HCT116 (cell line): ENCODE measurements around the gene ERBB4. TPM values are rescaled to one million over a fixed set of nuclear protein-coding genes. Genes with fewer than 3 reads are reported as not detected.

Experiments
- ATAC-seq: fragments of 200-7000 bp; cut with Tn5 transposase; 2 replicates; pipeline ENCODE4 v1.9.1; 2020; ENCODE audit warnings: mild to moderate bottlenecking, moderate library complexity
- BruUV-seq: library from RNA; stranded (reverse); fragments of 400-500 nt; replicated peaks from 2 replicates; lab custom pipeline; 2021; lab: Mats Ljungman, UMichigan
- CTCF ChIA-PET: fragments of 300-600 bp; sonication (Branson Sonifier 250); formaldehyde crosslinking; loops from one replicate; lab custom pipeline; 2021; ENCODE audit warnings: antibody characterized with exemption; lab: Charles Lee
- POLR2A ChIA-PET: fragments of 300-600, 350-600 bp; sonication (Branson Sonifier 250); formaldehyde crosslinking; loops from one replicate; lab custom pipeline; 2021; ENCODE audit warnings: antibody characterized with exemption; lab: Charles Lee
- RAD21 ChIA-PET, 2 experiments: fragments of 300-600 bp; sonication (Branson Sonifier 250); formaldehyde crosslinking; loops; one replicate each; lab custom pipeline; 2023; ENCODE audit warnings: low total read pairs in 2 of 2; ENCODE audit not compliant: uncharacterized antibody in 2 of 2, unreplicated experiment in 2 of 2, low non-redundant PET in 1 of 2; lab: Charles Lee
- DNase-seq: peaks from one replicate; pipeline ENCODE4 v3.0.0-alpha.2; 2010; ENCODE audit warnings: low read depth, low spot score
- H2AFZ ChIP-seq: fragments of 200-600 bp; shearing (Covaris generic), sonication (generic); 2 replicates; pipeline ENCODE4 v1.6.1; 2017; ENCODE audit warnings: low read depth, mixed run types, mixed read lengths, antibody characterized with exemption, low read length; ENCODE audit not compliant: poor library complexity, severe bottlenecking
- H3K27ac ChIP-seq: 2 replicates; pipeline ENCODE4 v1.5.1; 2012; ENCODE audit warnings: low read depth, low read length
- H3K27me3 ChIP-seq: fragments of 200-600 bp; sonication (generic); 2 replicates; pipeline ENCODE4 v1.6.1; 2016; ENCODE audit warnings: mixed run types, low read length, mixed read lengths; ENCODE audit not compliant: insufficient read depth
- H3K36me3 ChIP-seq, 2 experiments: fragments of 200-500 bp in 1 of 2; fragments of 200-600 bp in 1 of 2; sonication (Bioruptor generic) in 1 of 2; sonication (generic) in 1 of 2; 2 replicates each; pipeline versions ENCODE4 v1.5.1 to v1.6.1; 2014 to 2016; ENCODE audit warnings: low read length in 2 of 2, inconsistent platforms in 1 of 2, mixed read lengths in 1 of 2, mixed run types in 1 of 2; ENCODE audit not compliant: insufficient read depth in 2 of 2, control insufficient read depth in 1 of 2
- H3K4me1 ChIP-seq, 2 experiments: fragments of 200-600 bp in 1 of 2; sonication (generic) in 1 of 2; 2 replicates each; pipeline versions ENCODE4 v1.5.1 to v1.6.1; 2012 to 2017; ENCODE audit warnings: low read length in 2 of 2, inconsistent platforms in 1 of 2, mild to moderate bottlenecking in 1 of 2, mixed read lengths in 1 of 2, mixed run types in 1 of 2, moderate library complexity in 1 of 2; ENCODE audit not compliant: insufficient read depth in 2 of 2, control insufficient read depth in 1 of 2
- H3K4me2 ChIP-seq: fragments of 200-600 bp; sonication (generic); 2 replicates; pipeline ENCODE4 v1.6.1; 2017; ENCODE audit warnings: mixed run types, low read length, mixed read lengths
- H3K4me3 ChIP-seq, 2 experiments: fragments of 200-600 bp in 1 of 2; sonication (generic) in 1 of 2; replicated peaks in 1 of 2; 2 replicates each; pipeline ENCODE4 v1.5.1; 2011 to 2016; ENCODE audit warnings: low read length in 2 of 2, control low read depth in 1 of 2, low read depth in 1 of 2, mild to moderate bottlenecking in 1 of 2, mixed read lengths in 1 of 2, mixed run types in 1 of 2
- H3K79me2 ChIP-seq: fragments of 200-600 bp; sonication (generic); 2 replicates; pipeline ENCODE4 v1.6.1; 2017; ENCODE audit warnings: mild to moderate bottlenecking, mixed run types, low read length, moderate library complexity, mixed read lengths; ENCODE audit not compliant: insufficient read depth
- H3K9ac ChIP-seq: fragments of 200-600 bp; sonication (generic); 2 replicates; pipeline ENCODE4 v1.6.1; 2016; ENCODE audit warnings: low read length, mixed read lengths
- H3K9me2 ChIP-seq: fragments of 200-600 bp; sonication (generic), shearing (Covaris generic); 2 replicates; pipeline ENCODE4 v1.6.1; 2017; ENCODE audit warnings: mixed run types, mild to moderate bottlenecking, moderate library complexity; ENCODE audit not compliant: insufficient read depth
- H3K9me3 ChIP-seq, 2 experiments: fragments of 200-500 bp in 1 of 2; fragments of 200-600 bp in 1 of 2; sonication (Bioruptor generic) in 1 of 2; sonication (generic) in 1 of 2; 2 replicates each; pipeline ENCODE4 v1.6.1; 2014 to 2017; ENCODE audit warnings: low read length in 2 of 2, mixed read lengths in 2 of 2, inconsistent platforms in 1 of 2, low read depth in 1 of 2, mild to moderate bottlenecking in 1 of 2, mixed run types in 1 of 2, moderate library complexity in 1 of 2; ENCODE audit not compliant: control insufficient read depth in 1 of 2, insufficient read depth in 1 of 2
- H4K20me1 ChIP-seq: fragments of 200-600 bp; sonication (generic), shearing (Covaris generic); 2 replicates; pipeline ENCODE4 v1.6.1; 2017; ENCODE audit warnings: mixed run types, mild to moderate bottlenecking, moderate library complexity; ENCODE audit not compliant: insufficient read depth
- EZH2phosphoT487 ChIP-seq: fragments of 200-600 bp; IDR thresholded peaks from 2 replicates; pipeline ENCODE4 v1.6.1; 2018; ENCODE audit warnings: antibody characterized with exemption, borderline replicate concordance
- RAD21 ChIP-seq: IDR thresholded peaks from 2 replicates; pipeline ENCODE4 v1.6.1; 2012; ENCODE audit warnings: low read depth, mild to moderate bottlenecking
- SP1 ChIP-seq: IDR thresholded peaks from 2 replicates; pipeline ENCODE4 v1.6.1; 2012; ENCODE audit warnings: low read depth
- TCF7L2 ChIP-seq: IDR thresholded peaks from 2 replicates; pipeline ENCODE4 v1.7.0; 2011; ENCODE audit warnings: borderline replicate concordance, inconsistent platforms; ENCODE audit not compliant: insufficient read depth, insufficient read length; ENCODE audit errors: extremely low read depth
- intact Hi-C: fragments of 100-400 bp; cut with micrococcal nuclease; formaldehyde crosslinking; loops from 2 replicates; pipeline ENCODE4 v1.10.0; 2022
- total RNA-seq: library from RNA; stranded (reverse); gene quantifications from one replicate; pipeline ENCODE4 v1.2.1, GENCODE V29; 2021; ENCODE audit not compliant: unreplicated experiment

ERBB4 gene
- total RNA-seq, 1 experiment from 2014 or later, result 0.10 TPM

DNA sequence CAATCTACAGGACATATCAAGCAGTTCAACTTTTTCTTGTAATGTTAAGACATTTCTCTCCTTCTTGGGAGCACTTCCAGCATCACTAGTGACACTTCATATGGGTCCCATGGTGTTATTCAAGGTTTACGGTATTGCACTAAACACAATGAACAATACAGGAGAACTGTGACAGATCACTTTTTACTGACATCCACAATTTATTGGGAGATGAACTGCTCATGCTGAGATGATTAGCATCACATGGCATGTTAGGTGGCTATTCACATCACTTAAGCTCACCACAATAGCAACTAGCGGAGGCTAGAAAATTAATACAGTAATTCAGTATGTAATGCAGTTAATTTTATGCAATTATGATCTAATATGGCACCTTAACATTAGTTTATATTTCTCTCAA, 264.4 kb downstream of the ERBB4 start:
- no peaks in the 10 kb centered on the region for H3K36me3 ChIP-seq
- H3K79me2 ChIP-seq, result no peaks in the 10 kb centered on the region
- CTCF ChIA-PET, result no interaction called here
- RAD21 ChIA-PET, result no interaction called here
- no peak overlapping the region for H3K27ac ChIP-seq
- H3K27me3 ChIP-seq, result no peaks in the 10 kb centered on the region
- intact Hi-C loops, result no loop called here
- no peak overlapping the region for H3K4me2 ChIP-seq
- H4K20me1 ChIP-seq, result no peaks in the 10 kb centered on the region
- no peaks in the 10 kb centered on the region for H3K4me1 ChIP-seq
- no peak for TF ChIP-seq RAD21
- H3K9me3 ChIP-seq, result no peaks in the 10 kb centered on the region
- ATAC-seq (no peak), DNase-seq (no peak)
- POLR2A ChIA-PET, result no interaction called here
- no peaks in the 10 kb centered on the region for H3K9me2 ChIP-seq
- no peak overlapping the region for H3K9ac ChIP-seq
- H3K4me3 ChIP-seq, result no peak overlapping the region
- H2AFZ ChIP-seq, result no peak overlapping the region
- BruUV-seq, result no TSS peak

DNA sequence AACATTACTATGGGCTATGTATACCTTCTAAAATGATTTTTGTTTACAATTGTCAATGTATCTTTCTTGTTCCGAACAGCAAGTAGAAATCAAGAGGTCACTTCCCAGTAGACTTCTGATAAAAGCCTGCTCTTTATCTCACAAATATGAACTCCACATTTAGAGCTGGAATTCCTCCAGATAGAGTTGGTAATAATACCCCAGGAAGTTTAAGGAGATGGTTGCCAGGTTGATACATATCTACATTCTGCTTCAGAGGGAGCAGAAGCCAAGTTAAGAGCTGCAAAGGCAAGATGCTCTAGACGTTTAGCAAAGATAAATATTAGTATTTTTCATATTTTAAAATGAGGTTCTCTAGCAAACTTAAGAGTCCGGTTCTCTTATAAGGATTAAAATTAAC, 267.0 kb downstream of the ERBB4 start:
- Histone ChIP-seq H3K27ac (no peak overlapping the region), H3K36me3 (no peaks in the 10 kb centered on the region), H3K79me2 (no peaks in the 10 kb centered on the region), H2AFZ (no peak overlapping the region), H4K20me1 (no peaks in the 10 kb centered on the region), H3K9me2 (no peaks in the 10 kb centered on the region), H3K27me3 (no peaks in the 10 kb centered on the region), H3K9ac (no peak overlapping the region), H3K9me3 (no peaks in the 10 kb centered on the region), H3K4me3 (no peak overlapping the region), H3K4me2 (no peak overlapping the region), H3K4me1 (no peaks in the 10 kb centered on the region)
- ChIA-PET CTCF (interaction anchor here (1.4 kb wide), 1 partner anchor 296 kb away, joined by 3 read pairs; no protein-coding TSS in a partner anchor), RAD21 (no interaction called here), POLR2A (no interaction called here)
- TF ChIP-seq EZH2phosphoT487 (no peak), SP1 (no peak), TCF7L2 (no peak)
- DNase-seq (no peak), ATAC-seq (no peak)
- intact Hi-C loops, result no loop called here
- BruUV-seq, result no TSS peak
